A549 (cell line): ENCODE measurements around the gene CEP78.

ENCODE experiments used
- HOXB13 ChIP-seq: fragments of 250-450 bp; sonication (Bioruptor Pico); IDR thresholded peaks from 2 replicates; pipeline ENCODE4 v1.5.0; 2020; ENCODE audit warnings: low read depth, mild to moderate bottlenecking, moderate library complexity
- POLR2A ChIP-seq: IDR thresholded peaks from 2 replicates; pipeline ENCODE4 v1.6.1; 2012; ENCODE audit warnings: mild to moderate bottlenecking, low read length
- RAD21 ChIP-seq, 2 experiments: fragments of >200 bp in 1 of 2; sonication (Bioruptor Twin) in 1 of 2; formaldehyde crosslinking in 1 of 2; IDR thresholded peaks in 1 of 2; conservative IDR thresholded peaks in 1 of 2; 2 replicates in 1 of 2; 3 replicates in 1 of 2; pipeline ENCODE4 v1.6.1; 2012 to 2018; ENCODE audit warnings: inconsistent platforms in 1 of 2
- RNF2 ChIP-seq: fragments of 200-600 bp; sonication (generic); IDR thresholded peaks from 2 replicates; pipeline ENCODE4 v1.6.1; 2016; ENCODE audit warnings: low read depth, mild to moderate bottlenecking, antibody characterized with exemption, moderate library complexity, borderline replicate concordance
- ZC3H11A ChIP-seq: fragments of 450-650 bp; IDR thresholded peaks from 2 replicates; pipeline ENCODE4 v1.6.1; 2014; ENCODE audit warnings: antibody characterized with exemption, mild to moderate bottlenecking
- TF ChIP-seq, protein P1 (sequence below): fragments of >200 bp; sonication (Bioruptor Twin); formaldehyde crosslinking; IDR thresholded peaks from 3 replicates; pipeline ENCODE4 v1.5.1; 2016
- TF ChIP-seq, protein P2 (sequence below): fragments of 450-650 bp; IDR thresholded peaks from 2 replicates; pipeline ENCODE4 v1.6.1; 2014; ENCODE audit warnings: antibody characterized with exemption

DNA sequence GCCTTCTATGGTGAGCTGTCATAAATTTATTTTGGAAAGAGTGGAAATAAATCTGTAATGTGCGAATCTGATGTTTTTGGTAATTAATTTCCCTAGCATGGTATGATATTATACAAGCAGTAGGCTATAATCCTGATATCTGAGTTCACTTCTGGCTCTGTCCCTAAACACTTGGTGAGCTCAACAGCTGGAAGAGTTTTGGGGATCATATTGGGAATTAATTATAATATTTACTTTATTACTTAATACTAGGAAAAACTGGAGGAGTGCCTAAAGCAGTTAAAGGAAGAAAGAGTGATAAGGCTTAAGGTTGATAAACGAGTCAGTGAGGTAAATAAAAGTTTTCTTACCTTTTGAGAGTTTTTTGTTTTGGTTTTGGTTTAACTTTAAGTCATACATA, 26.8 kb downstream of the CEP78 start:
- TF ChIP-seq RNF2 (no peak), POLR2A (no peak), RAD21 (conservative IDR thresholded peaks at IDR 0.05 in 1 of 2, IDR thresholded peaks at IDR 0.05 in 1 of 2) (no peak), ZC3H11A (no peak), HOXB13 (CRISPR knock-in tag) (no peak)
- TF ChIP-seq, protein P1, sequence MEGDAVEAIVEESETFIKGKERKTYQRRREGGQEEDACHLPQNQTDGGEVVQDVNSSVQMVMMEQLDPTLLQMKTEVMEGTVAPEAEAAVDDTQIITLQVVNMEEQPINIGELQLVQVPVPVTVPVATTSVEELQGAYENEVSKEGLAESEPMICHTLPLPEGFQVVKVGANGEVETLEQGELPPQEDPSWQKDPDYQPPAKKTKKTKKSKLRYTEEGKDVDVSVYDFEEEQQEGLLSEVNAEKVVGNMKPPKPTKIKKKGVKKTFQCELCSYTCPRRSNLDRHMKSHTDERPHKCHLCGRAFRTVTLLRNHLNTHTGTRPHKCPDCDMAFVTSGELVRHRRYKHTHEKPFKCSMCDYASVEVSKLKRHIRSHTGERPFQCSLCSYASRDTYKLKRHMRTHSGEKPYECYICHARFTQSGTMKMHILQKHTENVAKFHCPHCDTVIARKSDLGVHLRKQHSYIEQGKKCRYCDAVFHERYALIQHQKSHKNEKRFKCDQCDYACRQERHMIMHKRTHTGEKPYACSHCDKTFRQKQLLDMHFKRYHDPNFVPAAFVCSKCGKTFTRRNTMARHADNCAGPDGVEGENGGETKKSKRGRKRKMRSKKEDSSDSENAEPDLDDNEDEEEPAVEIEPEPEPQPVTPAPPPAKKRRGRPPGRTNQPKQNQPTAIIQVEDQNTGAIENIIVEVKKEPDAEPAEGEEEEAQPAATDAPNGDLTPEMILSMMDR, result no peak
- TF ChIP-seq, protein P2, sequence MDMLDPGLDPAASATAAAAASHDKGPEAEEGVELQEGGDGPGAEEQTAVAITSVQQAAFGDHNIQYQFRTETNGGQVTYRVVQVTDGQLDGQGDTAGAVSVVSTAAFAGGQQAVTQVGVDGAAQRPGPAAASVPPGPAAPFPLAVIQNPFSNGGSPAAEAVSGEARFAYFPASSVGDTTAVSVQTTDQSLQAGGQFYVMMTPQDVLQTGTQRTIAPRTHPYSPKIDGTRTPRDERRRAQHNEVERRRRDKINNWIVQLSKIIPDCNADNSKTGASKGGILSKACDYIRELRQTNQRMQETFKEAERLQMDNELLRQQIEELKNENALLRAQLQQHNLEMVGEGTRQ, result no peak
